ENCODE results near the gene THBS2.

Gene THBS2

DNA sequence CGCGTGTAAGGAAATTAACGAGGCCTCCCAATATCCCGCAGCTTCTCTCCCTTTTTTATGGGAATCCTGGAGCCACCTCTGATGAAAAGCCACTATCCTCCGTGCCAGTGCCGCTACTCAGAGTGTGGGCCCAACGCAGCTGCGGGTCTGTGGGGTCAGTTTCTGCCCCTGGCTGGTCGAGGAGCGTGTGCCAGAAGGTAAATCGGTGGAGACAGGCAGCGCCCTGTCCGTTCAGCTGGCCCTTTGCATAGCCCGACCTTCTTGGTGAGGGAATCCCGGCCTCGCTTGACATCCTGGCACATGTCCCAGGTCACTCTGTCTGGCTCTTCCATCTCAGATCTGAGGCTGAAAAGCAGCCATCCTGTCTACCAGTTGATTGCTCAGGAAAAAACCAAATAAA, 4.6 kb downstream of the THBS2 start:
- no peak for DNase-seq (ENCODE audit: low read depth)

DNA sequence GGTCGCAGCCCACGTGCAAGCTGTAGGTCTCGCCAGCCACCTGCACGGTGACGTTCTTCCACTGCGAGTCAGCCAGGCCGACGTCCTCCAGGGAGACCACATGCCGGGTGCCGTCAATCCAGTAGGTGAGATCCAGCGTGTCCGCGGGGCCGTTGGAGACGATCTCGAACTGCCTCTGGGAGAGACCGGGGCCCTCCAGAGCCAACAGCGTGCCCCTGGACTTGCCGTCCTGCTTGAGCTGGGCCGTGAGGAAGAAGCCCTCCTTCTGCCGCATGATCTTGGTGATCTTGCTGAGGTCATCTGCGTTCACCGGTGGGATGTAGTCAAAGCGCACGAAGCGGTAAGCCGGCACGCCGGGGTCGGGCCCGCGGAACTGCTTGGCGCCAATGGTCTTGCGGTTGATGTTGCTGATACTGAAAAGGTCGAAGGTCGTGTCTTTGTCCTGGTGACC, 5.1 kb downstream of the THBS2 start:
- no peak for DNase-seq (ENCODE audit: low read depth)

DNA sequence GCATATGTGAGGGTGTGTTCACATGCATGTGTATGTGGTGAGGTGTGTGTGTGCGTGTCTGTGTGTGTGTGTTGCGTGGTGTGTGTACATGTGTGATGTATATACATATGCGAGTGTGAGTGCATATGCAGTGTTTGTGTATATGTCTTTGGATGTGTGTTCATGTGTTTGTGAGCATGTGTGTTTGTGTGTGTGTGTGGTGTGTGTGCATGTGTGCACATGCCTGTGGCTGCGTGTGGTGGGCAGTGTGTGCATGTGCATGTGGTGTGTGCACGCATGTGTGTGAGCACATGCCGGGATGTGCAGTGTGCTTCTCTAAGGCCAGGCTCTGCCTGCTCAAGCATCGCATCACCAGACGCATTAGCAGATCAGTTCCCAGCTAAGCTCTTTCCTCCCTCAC, 5.7 kb downstream of the THBS2 start:
- DNase-seq (ENCODE audit: low read depth) = no peak

DNA sequence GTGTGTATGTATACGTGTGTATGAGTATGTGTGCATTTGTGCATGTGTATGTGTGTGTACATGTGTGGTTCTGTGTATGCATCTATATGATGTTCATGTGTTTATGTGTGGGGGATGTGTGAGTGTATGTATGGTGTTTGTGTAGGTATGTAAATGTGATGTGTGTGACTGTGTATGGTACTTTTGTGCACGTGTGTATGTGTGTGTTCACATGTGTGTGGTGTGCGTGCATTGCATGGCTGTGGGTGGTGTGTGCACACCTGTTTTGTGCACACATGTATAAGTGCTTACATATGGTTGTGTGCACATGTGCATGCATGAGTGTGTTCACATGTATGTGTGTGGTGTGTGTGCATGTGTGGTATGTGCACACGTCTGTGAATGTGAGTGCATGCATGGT, 6.2 kb downstream of the THBS2 start:
- no peak for DNase-seq (ENCODE audit: low read depth)

DNA sequence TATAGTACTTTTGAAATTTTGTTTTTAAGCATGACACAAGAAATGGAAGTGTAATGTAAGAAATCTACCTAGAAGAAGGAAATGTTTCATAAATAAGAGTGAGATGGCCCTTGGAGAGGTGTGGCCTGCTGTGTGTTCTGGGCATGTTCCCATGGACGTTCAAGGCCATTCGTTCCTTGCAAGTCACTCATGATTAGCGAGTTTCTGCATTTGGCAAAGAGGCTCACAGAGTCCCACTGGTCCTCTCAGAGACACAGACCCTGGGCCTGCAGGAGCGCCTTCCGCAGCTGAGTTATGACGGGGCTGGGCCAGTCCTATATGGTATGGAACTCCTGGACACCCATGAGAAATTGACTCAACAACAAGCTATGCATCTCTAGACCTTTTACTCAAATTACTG, 7.2 kb downstream of the THBS2 start:
- DNase-seq (ENCODE audit: low read depth) = no peak

DNA sequence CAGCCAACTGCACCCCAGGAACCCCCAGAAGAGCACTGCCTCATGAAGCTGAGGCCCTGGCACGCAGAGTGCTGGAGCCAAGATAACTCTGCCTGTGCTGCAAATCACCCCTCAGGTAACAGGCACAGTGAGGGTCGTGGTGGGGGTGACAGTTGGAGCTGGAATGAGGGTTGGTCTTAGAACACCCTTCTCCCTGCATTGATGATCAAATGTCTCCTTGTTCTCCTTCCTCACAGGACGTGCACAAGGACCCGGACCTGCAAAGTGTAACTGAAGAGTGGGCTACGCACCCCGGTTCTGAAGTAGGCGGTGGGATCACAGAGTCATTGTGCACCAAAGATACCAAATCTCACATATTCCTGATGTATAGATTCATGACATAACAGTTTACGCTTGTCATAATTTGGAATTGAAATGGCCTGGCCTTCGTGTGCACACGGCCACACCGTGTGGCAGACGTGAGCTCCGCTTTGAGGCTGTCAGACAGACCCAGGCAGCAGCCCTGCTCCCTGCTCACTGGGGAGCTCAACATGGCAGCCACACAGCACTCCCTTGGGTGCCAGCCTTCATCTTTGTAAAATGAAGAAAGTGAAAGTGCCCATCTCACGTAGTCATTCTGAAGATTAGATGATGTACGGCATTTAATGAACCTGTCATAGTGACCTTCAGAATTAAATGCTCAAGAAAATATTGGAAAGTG, 8.8 kb downstream of the THBS2 start:
- DNase-seq (ENCODE audit: low read depth) = no peak

DNA sequence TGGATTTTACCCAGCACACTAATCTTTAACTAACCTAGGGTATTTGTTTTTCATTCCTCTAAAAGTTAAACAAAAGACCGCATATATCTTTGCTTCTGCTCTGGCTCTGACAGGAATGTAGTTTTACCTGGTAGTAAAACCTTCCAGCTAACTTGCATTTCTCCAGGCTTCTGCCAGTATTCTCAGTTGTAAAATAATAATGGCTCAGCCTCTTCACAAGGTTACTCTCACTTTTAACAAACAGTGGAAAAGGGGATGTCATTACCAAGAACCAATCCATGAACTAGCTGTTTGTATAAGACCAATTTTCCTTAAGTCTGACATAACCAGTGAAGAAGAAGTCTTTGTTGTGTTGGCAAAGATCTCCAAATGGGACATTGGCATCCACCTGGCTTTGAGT, 10.0 kb downstream of the THBS2 start:
- DNase-seq (ENCODE audit: low read depth) = no peak

DNA sequence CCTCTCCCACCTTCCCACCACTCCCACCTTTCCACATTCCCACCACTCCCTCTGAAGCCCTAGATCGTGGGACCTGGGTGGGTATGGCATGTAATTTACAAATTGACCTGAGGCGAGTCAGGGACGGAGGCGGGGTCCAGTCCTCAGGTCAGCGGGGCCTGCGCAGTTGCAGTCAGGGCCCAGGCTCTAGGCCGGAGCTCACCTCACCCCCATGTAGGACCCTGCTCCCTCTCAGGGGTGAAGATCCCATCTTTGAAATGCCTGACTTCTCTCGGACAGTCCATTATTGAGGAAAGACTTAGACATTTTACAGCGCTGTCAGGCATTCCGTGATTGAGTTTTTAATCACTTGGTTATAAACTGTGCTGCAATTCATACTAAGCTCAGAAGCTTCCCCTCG, 10.5 kb downstream of the THBS2 start:
- DNase-seq (ENCODE audit: low read depth) = no peak

DNA sequence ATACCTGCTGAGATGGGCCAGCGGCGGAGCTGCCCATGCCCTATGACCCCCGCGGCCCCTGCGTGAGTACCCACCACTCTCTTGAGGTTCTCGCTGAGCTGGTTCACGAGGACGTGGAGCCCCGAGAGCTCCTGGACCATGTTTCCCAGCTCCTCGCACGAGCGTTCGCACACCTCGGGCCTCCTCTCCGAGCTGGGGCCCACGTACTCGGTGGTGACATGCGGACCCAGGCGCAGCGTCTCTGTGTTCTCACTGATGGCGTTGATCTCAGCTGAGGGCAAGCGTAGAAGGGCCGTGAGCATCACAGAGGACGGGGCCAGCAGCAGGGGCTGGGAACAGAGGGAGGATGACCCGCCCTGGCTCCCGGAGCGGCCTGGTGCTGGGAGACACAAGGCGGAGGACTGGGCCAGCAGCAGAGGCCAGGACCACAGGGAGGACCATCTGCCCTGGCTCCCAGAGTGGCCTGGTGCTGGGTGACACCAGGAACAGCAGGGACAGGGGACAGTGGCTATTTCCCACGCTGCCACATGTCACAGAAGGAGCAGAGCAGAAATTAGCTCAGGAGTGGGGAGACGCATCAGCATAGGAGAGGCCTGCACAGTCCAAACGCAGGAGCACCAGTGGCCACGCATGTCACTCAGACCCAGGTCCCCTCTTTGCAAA, 11.8 kb downstream of the THBS2 start:
- no peak for DNase-seq (ENCODE audit: low read depth)

DNA sequence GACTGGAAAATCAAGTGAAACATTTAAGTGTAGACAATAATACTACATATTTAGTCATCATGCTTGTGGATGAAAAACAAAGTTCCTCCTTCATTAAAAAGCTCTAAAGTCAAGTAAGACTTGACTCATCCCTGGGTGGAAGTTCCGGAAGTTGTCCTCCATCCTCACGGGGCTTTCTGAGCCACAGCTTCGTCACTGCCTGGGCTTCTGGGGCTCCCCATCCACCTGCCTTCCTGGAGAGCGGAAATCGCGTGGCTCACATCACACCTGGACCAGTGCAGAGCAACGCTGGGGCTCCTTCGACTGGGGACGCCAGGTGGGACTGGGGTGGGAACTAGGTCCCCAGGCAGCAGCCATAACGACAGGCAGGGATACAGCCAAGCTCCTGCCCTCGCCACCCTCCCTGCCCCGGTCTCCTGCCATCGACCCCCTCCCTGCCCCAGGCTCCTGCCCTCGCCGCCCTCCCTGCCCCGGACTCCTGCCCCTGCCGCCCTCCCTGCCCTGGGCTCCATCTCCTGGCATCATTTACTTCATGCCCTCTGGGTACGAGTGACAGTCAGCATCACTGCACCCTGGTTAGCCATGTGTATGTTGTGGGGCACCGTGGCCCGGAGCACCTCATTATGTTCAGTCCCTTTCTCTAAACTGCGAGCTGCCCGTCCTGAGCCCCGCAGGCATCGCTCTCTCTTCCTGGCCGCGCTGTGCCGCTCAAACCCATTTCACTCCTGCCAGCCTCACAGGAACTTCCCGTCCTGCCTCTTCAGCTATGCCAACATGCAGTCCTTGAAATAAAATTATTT, 12.9 kb downstream of the THBS2 start:
- no peak for DNase-seq (ENCODE audit: low read depth)

DNA sequence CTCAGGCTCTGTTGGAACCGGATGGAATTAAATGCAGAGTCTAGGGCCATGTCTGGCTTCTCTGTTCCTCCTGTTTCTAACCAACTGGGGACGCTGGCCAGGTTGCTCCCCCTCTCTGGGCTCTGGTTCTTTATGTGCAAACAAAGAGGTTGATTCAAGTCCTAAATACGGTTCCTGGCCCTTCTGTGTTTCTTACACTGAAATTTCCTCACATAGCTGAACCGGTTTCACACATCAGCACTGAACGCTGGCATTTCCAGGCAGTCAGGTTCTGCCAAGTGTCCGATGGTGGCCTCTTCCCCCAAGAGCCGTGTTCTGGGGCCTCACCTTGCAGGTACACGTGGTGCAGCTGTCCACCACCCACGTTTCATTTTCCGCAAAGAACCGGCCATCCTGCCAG, 13.5 kb downstream of the THBS2 start:
- no peak for DNase-seq (ENCODE audit: low read depth)

DNA sequence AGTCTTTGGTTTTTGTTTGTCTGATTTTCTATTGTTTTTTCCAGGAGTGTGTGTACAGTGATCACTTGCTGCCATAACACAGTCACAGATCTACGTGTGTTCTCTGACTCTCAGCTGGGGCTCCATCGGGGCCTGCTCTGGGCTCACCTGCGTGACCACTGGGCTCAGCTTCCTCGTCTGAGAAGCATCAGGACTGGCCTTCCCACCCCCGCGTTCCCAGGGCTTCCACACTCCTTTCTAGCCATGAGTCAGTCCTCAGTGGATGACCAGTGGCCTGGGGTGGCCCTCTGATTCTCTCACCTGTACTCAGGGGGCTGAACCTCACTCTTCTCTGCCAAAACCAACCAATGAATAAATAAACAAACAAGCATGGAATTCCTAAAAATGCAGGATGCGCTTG, 14.5 kb downstream of the THBS2 start:
- no peak for DNase-seq (ENCODE audit: low read depth)

DNA sequence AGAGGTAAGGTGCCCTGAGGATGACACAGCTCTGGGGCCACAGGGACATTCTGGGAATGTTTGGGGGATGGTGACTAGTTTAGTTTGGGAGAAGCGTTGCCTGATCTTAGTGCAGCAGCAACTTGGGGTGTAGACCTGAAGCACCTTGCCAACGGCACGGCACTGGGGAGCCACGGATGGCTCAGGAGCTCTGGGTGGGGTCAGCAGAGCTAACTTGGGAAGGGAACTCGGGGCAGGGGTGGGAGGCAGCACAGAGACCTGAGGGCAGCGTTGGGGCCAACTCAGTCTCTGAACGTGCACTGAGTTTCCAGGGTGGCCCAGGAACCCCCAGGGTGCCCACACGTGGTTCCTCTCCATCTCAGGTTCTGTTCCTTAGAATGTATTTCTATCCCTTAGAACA, 14.9 kb downstream of the THBS2 start:
- no peak for DNase-seq (ENCODE audit: low read depth)

DNA sequence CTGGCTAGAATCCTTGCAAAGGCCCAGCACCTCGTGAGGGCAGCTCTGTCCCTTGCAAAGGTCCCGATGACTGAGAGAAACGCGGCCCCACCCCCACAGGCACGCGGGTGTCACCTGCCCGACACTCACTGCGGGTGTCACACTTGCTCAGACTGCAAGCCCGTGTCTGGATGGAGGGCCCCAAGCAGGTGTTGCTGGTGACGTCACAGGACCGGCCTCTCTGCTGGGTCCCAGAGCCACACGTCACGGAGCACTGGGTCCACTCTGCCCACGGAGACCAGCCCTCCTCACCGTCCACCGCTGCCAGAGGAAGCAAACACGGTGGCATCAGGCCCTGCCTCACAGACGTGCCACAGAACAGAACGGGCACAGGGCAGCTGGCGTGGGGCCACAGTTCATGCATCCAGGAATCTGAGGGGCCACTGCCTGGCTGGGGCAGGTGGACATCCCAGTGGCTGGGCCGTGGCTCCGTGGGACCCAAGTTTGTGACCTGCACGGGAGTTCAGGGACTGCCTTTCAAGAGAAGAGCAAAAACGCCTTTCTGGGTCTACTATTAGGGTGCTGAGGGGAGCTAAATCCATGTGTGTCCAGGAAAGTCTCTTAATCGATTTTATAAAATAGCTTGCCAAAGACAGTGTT, 16.0 kb downstream of the THBS2 start:
- no peak for DNase-seq (ENCODE audit: low read depth)

DNA sequence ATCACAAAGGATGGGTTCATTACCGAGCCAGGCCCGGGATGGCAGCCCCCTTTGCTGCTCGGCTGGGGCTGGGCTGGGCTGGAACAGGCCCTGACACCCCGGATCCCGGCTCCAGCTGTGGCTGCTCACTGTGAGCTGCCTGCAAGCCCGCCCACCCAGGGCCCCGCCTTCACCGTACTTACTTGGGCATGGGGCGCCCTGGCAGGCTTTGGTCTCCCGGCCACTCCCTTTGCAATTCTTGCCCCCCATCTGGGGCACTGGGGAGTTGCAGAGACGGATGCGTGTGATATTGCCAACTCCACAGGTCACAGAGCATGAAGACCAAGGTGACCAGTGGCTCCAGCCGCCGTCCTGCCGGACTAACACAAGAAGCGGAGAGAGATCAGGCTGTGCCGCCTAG, 16.7 kb downstream of the THBS2 start:
- no peak for DNase-seq (ENCODE audit: low read depth)

DNA sequence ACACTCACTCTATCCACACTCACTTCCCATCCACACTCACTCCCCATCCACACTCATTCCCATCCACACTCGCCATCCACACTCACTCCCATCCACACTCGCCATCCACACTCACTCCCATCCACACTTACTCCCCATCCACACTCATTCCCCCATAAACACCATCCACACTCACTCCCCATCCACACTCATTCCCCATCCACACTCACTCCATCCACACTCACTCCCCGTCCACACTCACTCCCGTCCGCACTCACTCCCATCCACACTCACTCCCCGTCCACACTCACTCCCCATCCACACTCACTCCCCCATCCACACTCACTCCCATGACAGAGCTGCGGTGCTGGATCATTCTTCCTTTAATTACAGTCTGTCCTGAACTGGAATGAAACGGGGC, 17.1 kb downstream of the THBS2 start:
- no peak for DNase-seq (ENCODE audit: low read depth)

DNA sequence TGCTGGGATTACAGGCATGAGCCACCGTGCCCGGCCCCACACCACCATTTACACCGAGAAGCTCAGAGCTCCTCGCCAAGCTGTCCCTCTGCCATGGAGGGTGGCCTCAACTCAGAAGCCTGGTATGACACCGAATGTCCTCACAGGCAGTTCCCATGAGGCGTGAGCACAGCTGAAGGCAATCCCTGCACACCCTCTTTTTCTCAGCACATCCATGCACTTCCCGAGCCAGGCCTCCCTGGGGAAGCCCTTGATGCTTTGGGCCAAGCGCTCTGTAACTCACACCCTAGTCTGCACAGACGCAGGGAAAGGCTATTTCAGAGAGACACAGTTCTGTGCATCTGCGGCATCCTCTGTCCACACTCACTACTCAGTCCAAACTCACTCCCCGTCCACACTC, 18.4 kb downstream of the THBS2 start:
- no peak for DNase-seq (ENCODE audit: low read depth)

DNA sequence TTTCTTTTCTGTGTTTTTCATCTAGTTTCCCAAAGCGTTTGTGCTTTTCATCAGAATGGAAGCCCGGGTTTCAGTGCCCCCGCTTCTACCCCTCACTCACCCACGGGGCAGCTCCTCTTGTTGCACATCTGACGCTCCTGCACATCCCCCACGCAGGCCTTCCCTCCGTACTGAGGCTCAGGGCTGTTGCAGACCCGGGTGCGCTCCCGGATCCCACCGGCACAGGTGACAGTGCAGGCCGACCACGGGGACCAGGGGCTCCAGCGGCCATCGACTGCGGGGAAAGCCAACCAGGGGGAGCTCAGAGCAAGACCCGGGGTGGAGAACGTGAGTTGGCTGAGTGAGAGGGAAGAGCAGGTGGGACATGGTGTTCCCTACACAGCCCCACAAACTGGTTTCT, 19.0 kb downstream of the THBS2 start:
- DNase-seq (ENCODE audit: low read depth) = no peak

DNA sequence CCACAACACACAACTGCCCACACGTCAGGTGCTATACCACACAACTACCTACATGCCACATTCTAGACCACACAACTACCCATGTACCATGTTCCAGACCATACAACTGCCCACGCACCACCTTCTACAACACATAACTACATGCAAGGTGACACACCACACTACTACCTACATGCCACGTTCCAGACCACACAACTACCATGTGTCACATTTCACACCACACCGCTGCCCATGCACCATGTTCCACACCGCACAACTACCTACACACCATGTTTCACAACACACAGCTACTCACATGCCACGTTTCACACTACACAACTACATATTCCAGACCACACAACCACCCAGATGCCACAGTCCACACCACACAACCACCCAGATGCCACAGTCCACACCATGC, 19.8 kb downstream of the THBS2 start:
- DNase-seq (ENCODE audit: low read depth) = no peak

DNA sequence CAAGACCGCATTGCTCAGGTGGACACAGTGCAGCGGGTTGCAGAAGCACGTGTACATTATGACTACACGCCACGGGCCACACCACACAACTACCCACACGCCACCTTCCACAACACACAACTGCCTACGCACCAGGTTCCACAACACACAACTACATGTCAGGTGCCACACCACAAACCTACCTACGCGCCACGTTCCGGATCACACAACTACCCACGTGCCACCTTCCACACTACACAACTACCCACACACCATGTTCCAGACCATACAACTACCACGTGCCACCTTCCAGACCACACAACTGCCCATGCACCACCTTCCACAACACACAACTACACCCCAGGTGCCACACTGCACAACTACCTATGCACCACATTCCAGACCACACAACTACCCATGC, 20.5 kb downstream of the THBS2 start:
- no peak for DNase-seq (ENCODE audit: low read depth)

DNA sequence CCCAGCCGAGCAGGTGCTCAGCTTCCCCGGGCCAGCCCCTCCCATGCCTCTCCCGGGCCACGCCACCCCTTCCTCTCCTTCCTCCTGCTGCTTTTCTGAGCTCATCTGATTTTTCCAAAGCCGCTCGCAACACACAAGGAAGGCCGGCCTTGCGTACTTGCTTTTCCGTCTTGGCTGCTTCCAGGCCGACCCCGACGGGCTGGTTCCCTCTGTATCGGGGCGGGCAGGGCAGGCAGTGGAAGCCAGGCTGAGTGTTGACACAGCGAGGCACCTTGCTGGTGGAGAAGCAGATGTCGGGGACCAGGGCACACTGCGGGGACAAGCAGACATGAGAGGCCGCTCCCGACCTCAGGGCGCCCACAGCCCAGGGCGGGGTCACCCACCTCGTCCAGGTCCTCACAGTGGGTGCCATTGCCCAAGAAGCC, 21.1 kb downstream of the THBS2 start:
- DNase-seq (ENCODE audit: low read depth) = no peak

DNA sequence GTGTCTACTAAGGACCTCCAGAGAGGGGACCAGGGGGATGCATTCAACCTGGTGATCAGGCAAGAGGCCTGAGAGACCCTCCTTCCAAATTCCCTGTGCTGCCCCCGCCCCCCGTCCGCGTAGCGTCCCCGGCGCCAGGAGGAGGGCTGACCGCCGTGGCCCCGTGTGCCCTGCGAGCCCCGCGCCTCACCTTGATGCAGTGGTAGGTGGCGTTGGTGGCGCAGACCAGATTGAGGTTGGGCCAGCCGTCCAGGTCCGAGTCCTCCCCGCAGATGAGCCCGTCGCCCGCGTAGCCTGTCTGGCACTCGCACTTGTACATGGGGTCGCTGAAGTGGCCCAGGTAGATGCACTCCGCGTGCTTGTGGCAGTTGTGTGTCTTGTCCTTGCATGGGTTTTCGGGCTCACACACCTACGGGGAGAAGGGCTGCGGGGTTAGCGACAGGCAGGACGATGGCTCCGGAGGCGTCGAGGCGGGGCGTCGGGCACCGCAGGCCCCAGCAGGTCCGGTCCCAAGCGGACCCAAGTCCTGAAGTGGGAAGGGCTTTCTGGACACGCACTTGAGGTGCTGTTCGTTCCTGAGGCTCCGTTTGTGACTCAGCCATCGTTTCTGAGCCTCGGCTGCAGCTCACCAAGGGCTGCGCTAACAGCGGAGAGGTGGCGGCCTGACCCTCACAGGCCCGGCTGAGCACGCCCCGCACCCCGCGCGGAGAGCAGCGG, 21.7 kb downstream of the THBS2 start:
- DNase-seq (ENCODE audit: low read depth) = no peak
